Bronchial epithelial cell (primary cell): ENCODE data around the gene CLIC6. TPM values are rescaled to one million over a fixed set of nuclear protein-coding genes. Genes with fewer than 3 reads are reported as not detected.

Source experiments
- DNase-seq: peaks from one replicate; pipeline ENCODE4 v3.0.0-alpha.2; 2010; ENCODE audit warnings: low read depth
- FAIRE-seq: peaks from 2 replicates; lab custom pipeline; 2011; peaks lifted over from hg19 to GRCh38; lab: Jason Lieb, UNC
- H3K27me3 ChIP-seq: 2 replicates; pipeline ENCODE4 v1.5.1; 2011; ENCODE audit warnings: low read length; ENCODE audit not compliant: control insufficient read depth, insufficient read depth
- H3K36me3 ChIP-seq: 2 replicates; pipeline ENCODE4 v1.5.1; 2011; ENCODE audit warnings: low read length; ENCODE audit not compliant: control insufficient read depth, insufficient read depth
- H3K4me3 ChIP-seq: 2 replicates; pipeline ENCODE4 v1.5.1; 2011; ENCODE audit warnings: mild to moderate bottlenecking, low read depth, low read length, control low read depth
- total RNA-seq: library from RNA; depleted of rRNA; stranded (reverse); fragments of >200 nt; gene quantifications from 2 replicates; pipeline ENCODE4 v1.2.1, GENCODE V29; 2014
- TF ChIP-seq, protein P1 (sequence below): IDR thresholded peaks from 2 replicates; pipeline ENCODE4 v1.5.1; 2011; ENCODE audit warnings: mild to moderate bottlenecking, moderate library complexity, low read length, control low read depth, inconsistent platforms; ENCODE audit not compliant: insufficient read depth, severe bottlenecking

The CLIC6 gene
- total RNA-seq, 1 donor from 2014 or later: not detected

GRCh38 chr21:34737115-34737514 lies 68.3 kb downstream of the CLIC6 start:
- TF ChIP-seq, protein P1, sequence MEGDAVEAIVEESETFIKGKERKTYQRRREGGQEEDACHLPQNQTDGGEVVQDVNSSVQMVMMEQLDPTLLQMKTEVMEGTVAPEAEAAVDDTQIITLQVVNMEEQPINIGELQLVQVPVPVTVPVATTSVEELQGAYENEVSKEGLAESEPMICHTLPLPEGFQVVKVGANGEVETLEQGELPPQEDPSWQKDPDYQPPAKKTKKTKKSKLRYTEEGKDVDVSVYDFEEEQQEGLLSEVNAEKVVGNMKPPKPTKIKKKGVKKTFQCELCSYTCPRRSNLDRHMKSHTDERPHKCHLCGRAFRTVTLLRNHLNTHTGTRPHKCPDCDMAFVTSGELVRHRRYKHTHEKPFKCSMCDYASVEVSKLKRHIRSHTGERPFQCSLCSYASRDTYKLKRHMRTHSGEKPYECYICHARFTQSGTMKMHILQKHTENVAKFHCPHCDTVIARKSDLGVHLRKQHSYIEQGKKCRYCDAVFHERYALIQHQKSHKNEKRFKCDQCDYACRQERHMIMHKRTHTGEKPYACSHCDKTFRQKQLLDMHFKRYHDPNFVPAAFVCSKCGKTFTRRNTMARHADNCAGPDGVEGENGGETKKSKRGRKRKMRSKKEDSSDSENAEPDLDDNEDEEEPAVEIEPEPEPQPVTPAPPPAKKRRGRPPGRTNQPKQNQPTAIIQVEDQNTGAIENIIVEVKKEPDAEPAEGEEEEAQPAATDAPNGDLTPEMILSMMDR: no peak
- Histone ChIP-seq H3K36me3 (no peaks in the 10 kb centered on the region), H3K4me3 (no peak overlapping the region), H3K27me3 (no peaks in the 10 kb centered on the region)
- no peak for DNase-seq
- no peak for FAIRE-seq

DNA sequence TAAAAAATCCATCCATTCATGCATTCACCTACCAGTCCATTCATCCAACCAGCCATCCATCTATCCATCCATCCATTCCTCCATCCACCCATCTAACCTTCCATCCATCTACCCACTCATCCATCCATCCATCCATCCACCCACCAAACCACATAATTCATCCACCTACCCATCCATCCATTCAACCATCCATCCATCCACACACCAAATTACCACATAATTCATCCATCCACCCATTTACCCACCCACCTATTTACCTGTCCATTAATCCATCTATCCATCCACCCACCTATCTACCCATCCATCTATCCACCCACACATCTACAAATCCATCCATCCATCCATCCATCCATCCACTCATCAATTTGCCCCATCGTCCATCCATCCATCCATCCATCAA lies 71.4 kb downstream of the CLIC6 start:
- no peak for FAIRE-seq

GRCh38 chr21:34743285-34743684 lies 74.5 kb downstream of the CLIC6 start:
- TF ChIP-seq, protein P1: no peak
- no peaks in the 10 kb centered on the region for H3K27me3 ChIP-seq
- H3K36me3 ChIP-seq: no peaks in the 10 kb centered on the region
- no peak overlapping the region for H3K4me3 ChIP-seq
- FAIRE-seq (peak; percentile 40), DNase-seq (peak; percentile 29)

More for the DNA sequence above, 71.4 kb downstream of the CLIC6 start:
- H3K27me3 ChIP-seq: no peaks in the 10 kb centered on the region
- no peak for DNase-seq
- TF ChIP-seq, protein P1: no peak
- no peaks in the 10 kb centered on the region for H3K36me3 ChIP-seq
- H3K4me3 ChIP-seq: no peak overlapping the region

DNA sequence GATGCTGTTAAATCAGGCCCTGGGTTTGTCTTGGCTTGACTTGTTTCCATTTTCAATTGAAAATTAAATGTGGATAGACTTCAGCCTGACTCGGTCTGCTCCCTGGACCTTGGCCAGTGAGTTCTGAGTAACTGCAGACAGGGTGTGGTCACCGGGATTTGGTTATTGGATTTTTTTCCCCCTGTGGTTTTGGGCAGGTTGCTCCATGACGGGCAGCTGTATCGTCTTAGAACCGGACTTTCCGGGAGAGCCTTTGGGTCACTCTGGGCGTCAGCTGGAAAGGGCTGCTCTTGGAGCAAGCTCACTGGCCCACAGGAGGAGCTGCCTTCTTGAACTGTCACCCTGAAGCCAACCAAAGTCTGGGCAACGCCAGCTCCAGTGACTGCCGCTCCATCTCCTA lies 75.0 kb downstream of the CLIC6 start:
- DNase-seq: peak; percentile 86
- TF ChIP-seq, protein P1: no peak
- no peaks in the 10 kb centered on the region for H3K27me3 ChIP-seq
- peak; percentile 18 for FAIRE-seq
- H3K4me3 ChIP-seq: no peak overlapping the region
- no peaks in the 10 kb centered on the region for H3K36me3 ChIP-seq

GRCh38 chr21:34744801-34745200 lies 76.0 kb downstream of the CLIC6 start:
- DNase-seq (no peak), FAIRE-seq (no peak)
- Histone ChIP-seq H3K36me3 (no peaks in the 10 kb centered on the region), H3K4me3 (no peak overlapping the region), H3K27me3 (no peaks in the 10 kb centered on the region)
- TF ChIP-seq, protein P1: no peak
